Uterus (tissue), 2 donors: ENCODE measurements around the gene DHX30.
"Not testable (repeated sequence)": the region's sequence is repeated elsewhere in the genome, so short reads cannot be mapped to it uniquely, and the experiment has no call there.

Source experiments
- CTCF ChIP-seq, 4 experiments: fragments of 200-600 bp in 2 of 4; fragments of 450-650 bp in 2 of 4; sonication (generic) in 2 of 4; IDR thresholded peaks; one replicate each; pipeline ENCODE4 v1.5.1; 2016 to 2019; ENCODE audit warnings: antibody characterized with exemption in 4 of 4, mild to moderate bottlenecking in 2 of 4, moderate library complexity in 1 of 4
- POLR2A ChIP-seq, 2 donors: fragments of 450-650 bp; IDR thresholded peaks; one replicate each; pipeline ENCODE4 v1.6.1; 2016; ENCODE audit warnings: antibody characterized with exemption in 2 of 2, mild to moderate bottlenecking in 1 of 2, moderate library complexity in 1 of 2

DNA sequence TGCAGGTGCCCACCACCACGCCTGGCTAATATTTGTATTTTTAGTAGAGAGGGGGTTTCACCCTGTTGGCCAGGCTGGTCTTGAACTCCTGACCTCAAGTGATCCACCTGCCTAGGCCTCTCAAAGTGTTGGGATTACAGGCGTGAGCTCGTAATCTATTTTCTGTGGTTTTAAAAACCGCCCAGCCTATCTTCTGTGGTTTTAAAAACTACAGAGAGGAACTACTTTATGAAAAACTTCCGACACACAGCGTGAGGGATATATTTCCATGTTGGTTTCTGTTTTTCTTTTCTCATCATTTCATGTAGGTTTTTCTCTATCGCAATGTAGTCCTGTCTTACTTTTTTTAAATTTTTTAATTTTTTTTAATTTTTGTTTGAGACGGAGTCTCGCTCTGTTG lies 26.5 kb downstream of the DHX30 start:
- TF ChIP-seq POLR2A, CTCF (IDR thresholded peaks at IDR 0.05): not testable (repeated sequence)
